Loucy (cell line): ENCODE data around the gene NUTF2.

Experiments
- EZH2phosphoT487 ChIP-seq: fragments of 200-600 bp; IDR thresholded peaks from 2 replicates; pipeline ENCODE4 v1.6.1; 2018; ENCODE audit warnings: antibody characterized with exemption, mild to moderate bottlenecking, moderate library complexity, borderline replicate concordance
- TF ChIP-seq, protein P1 (sequence below): fragments of 200-600 bp; sonication (generic); conservative IDR thresholded peaks from 2 replicates; pipeline ENCODE4 v1.5.1; 2014; ENCODE audit warnings: mild to moderate bottlenecking, antibody characterized with exemption, low read length

DNA sequence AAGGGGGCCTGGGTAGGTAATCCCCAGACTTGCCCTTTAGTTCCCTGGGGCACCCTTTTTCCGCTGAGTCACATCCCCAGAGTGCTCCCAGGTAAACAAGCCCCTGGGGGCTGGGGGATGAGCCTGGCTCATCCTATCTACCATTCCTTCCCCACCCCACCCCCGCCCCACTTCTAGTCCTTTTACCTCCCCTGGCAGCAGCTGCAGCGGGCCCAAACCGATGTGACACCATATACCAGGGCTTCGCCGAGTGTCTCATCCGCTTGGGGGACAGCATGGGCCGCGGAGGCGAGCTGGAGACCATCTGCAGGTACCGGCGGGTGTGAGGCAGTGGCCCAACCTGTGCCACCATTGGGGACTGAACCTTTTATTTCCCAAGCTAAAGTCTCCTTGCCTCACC is 38.8 kb downstream of the NUTF2 start:
- TF ChIP-seq, protein P1, sequence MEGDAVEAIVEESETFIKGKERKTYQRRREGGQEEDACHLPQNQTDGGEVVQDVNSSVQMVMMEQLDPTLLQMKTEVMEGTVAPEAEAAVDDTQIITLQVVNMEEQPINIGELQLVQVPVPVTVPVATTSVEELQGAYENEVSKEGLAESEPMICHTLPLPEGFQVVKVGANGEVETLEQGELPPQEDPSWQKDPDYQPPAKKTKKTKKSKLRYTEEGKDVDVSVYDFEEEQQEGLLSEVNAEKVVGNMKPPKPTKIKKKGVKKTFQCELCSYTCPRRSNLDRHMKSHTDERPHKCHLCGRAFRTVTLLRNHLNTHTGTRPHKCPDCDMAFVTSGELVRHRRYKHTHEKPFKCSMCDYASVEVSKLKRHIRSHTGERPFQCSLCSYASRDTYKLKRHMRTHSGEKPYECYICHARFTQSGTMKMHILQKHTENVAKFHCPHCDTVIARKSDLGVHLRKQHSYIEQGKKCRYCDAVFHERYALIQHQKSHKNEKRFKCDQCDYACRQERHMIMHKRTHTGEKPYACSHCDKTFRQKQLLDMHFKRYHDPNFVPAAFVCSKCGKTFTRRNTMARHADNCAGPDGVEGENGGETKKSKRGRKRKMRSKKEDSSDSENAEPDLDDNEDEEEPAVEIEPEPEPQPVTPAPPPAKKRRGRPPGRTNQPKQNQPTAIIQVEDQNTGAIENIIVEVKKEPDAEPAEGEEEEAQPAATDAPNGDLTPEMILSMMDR, result no peak
- no peak for TF ChIP-seq EZH2phosphoT487
